H1 (cell line): ENCODE results near the gene OAS3. TPM values are rescaled to one million over a fixed set of nuclear protein-coding genes. Genes with fewer than 3 reads are reported as not detected.

Experiments used
- CTCF ChIA-PET: fragments of 300-600 bp; sonication (Branson Sonifier 250); formaldehyde crosslinking; loops from one replicate; lab custom pipeline; 2021; ENCODE audit not compliant: partially characterized antibody; lab: Charles Lee
- POLR2A ChIA-PET: fragments of 300-600 bp; sonication (Branson Sonifier 250); formaldehyde crosslinking; loops from one replicate; lab custom pipeline; 2021; ENCODE audit warnings: inconsistent platforms; ENCODE audit not compliant: partially characterized antibody; lab: Charles Lee
- DNase-seq, 2 experiments: peaks; one replicate each; pipeline versions ENCODE4 v3.0.0 to v3.0.0-alpha.2; 2010 to 2022; ENCODE audit warnings: low spot score in 2 of 2, low read depth in 1 of 2, mixed read lengths in 1 of 2
- FAIRE-seq: peaks from 2 replicates; lab custom pipeline; 2011; peaks lifted over from hg19 to GRCh38; lab: Jason Lieb, UNC
- H2AFZ ChIP-seq: 2 replicates; pipeline ENCODE4 v1.8.1; 2012; ENCODE audit warnings: low read length, inconsistent platforms
- H2AK5ac ChIP-seq: 2 replicates; pipeline ENCODE4 v1.6.1; 2013; ENCODE audit warnings: low read depth, low read length
- H2BK120ac ChIP-seq: replicated peaks from 2 replicates; pipeline ENCODE3; 2013; ENCODE audit warnings: low read depth, low read length, inconsistent platforms
- H2BK12ac ChIP-seq: 2 replicates; pipeline ENCODE4 v1.6.1; 2013; ENCODE audit warnings: low read depth, low read length
- H2BK15ac ChIP-seq: 2 replicates; pipeline ENCODE4 v1.6.1; 2013; ENCODE audit warnings: low read length
- H2BK20ac ChIP-seq: 2 replicates; pipeline ENCODE4 v1.6.1; 2013; ENCODE audit warnings: low read length
- H2BK5ac ChIP-seq: 2 replicates; pipeline ENCODE4 v1.6.1; 2013; ENCODE audit warnings: low read depth, low read length
- H3K14ac ChIP-seq: 2 replicates; pipeline ENCODE4 v1.6.1; 2013; ENCODE audit warnings: inconsistent platforms; ENCODE audit not compliant: insufficient read length
- H3K18ac ChIP-seq: 2 replicates; pipeline ENCODE4 v1.6.1; 2013; ENCODE audit warnings: low read length; ENCODE audit errors: extremely low read depth
- H3K23ac ChIP-seq: 2 replicates; pipeline ENCODE4 v1.6.1; 2013; ENCODE audit warnings: inconsistent platforms; ENCODE audit not compliant: insufficient read length
- H3K23me2 ChIP-seq: 2 replicates; pipeline ENCODE4 v1.6.1; 2013; ENCODE audit warnings: low read depth, low read length
- H3K27ac ChIP-seq: 2 replicates; pipeline ENCODE4 v1.6.1; 2011; ENCODE audit warnings: low read depth, low read length, inconsistent platforms
- H3K27me3 ChIP-seq, 4 experiments: replicated peaks in 1 of 4; 1 replicate in 1 of 4; 2 replicates in 3 of 4; pipeline versions ENCODE4 v1.6.1 to v1.8.1; 2011 to 2013; ENCODE audit warnings: low read length in 3 of 4, mild to moderate bottlenecking in 3 of 4, inconsistent platforms in 2 of 4, mixed read lengths in 2 of 4, moderate library complexity in 1 of 4; ENCODE audit not compliant: control insufficient read depth in 3 of 4, insufficient read depth in 3 of 4; ENCODE audit errors: extremely low read depth in 1 of 4
- H3K36me3 ChIP-seq, 4 experiments: 2 replicates each; pipeline versions ENCODE4 v1.6.1 to v1.8.1; 2011 to 2013; ENCODE audit warnings: mild to moderate bottlenecking in 4 of 4, low read length in 3 of 4, moderate library complexity in 2 of 4, control low read depth in 1 of 4, inconsistent platforms in 1 of 4; ENCODE audit not compliant: insufficient read depth in 4 of 4, control insufficient read depth in 2 of 4
- H3K4ac ChIP-seq: replicated peaks from 2 replicates; pipeline ENCODE3; 2013; ENCODE audit warnings: low read length, low read depth, mixed read lengths, inconsistent platforms; ENCODE audit not compliant: insufficient read length
- H3K4me1 ChIP-seq, 4 experiments: replicated peaks in 1 of 4; 1 replicate in 1 of 4; 2 replicates in 3 of 4; pipeline versions ENCODE4 v1.6.1 to v1.8.1; 2011 to 2013; ENCODE audit warnings: low read length in 3 of 4, inconsistent platforms in 2 of 4, mixed read lengths in 1 of 4; ENCODE audit not compliant: insufficient read depth in 4 of 4, control insufficient read depth in 3 of 4
- H3K4me2 ChIP-seq, 2 experiments: 2 replicates each; pipeline versions ENCODE4 v1.6.1 to v1.8.1; 2011 to 2013; ENCODE audit warnings: low read depth in 2 of 2, low read length in 2 of 2, control low read depth in 1 of 2, inconsistent platforms in 1 of 2, mild to moderate bottlenecking in 1 of 2; ENCODE audit not compliant: insufficient read depth in 1 of 2
- H3K4me3 ChIP-seq, 4 experiments: fragments of 200-600, 300-600 bp in 1 of 4; sonication (generic), shearing (Covaris generic), sonication (Bioruptor Twin) in 1 of 4; 2 replicates each; pipeline versions ENCODE4 v1.5.1 to v1.8.1; 2011 to 2016; ENCODE audit warnings: low read length in 4 of 4, low read depth in 3 of 4, control low read depth in 2 of 4, inconsistent platforms in 2 of 4, mild to moderate bottlenecking in 2 of 4, mixed read lengths in 1 of 4, moderate library complexity in 1 of 4; ENCODE audit not compliant: insufficient read depth in 2 of 4; ENCODE audit errors: extremely low read depth in 1 of 4
- H3K56ac ChIP-seq: replicated peaks from 2 replicates; pipeline ENCODE3; 2013; ENCODE audit warnings: low read depth, mild to moderate bottlenecking, mixed read lengths, low read length, inconsistent platforms; ENCODE audit not compliant: insufficient read length
- H3K79me1 ChIP-seq: 2 replicates; pipeline ENCODE4 v1.6.1; 2013; ENCODE audit warnings: low read depth, low read length, control low read depth
- H3K79me2 ChIP-seq, 2 experiments: 2 replicates each; pipeline versions ENCODE4 v1.6.1 to v1.8.1; 2012 to 2013; ENCODE audit warnings: low read length in 2 of 2, mild to moderate bottlenecking in 2 of 2, inconsistent platforms in 1 of 2; ENCODE audit not compliant: insufficient read depth in 2 of 2, control insufficient read depth in 1 of 2
- H3K9ac ChIP-seq, 4 experiments: replicated peaks in 1 of 4; 1 replicate in 1 of 4; 2 replicates in 3 of 4; pipeline versions ENCODE4 v1.6.1 to v1.8.1; 2011 to 2013; ENCODE audit warnings: low read depth in 3 of 4, low read length in 3 of 4, control low read depth in 2 of 4, mild to moderate bottlenecking in 2 of 4, moderate library complexity in 2 of 4, inconsistent platforms in 1 of 4; ENCODE audit errors: extremely low read depth in 1 of 4
- H3K9me3 ChIP-seq, 2 experiments: 2 replicates each; pipeline versions ENCODE4 v1.6.1 to v1.8.1; 2012 to 2013; ENCODE audit warnings: mild to moderate bottlenecking in 2 of 2, moderate library complexity in 2 of 2, control low read depth in 1 of 2, inconsistent platforms in 1 of 2, low read depth in 1 of 2, low read length in 1 of 2, mixed read lengths in 1 of 2; ENCODE audit not compliant: insufficient read depth in 2 of 2
- H4K20me1 ChIP-seq, 2 experiments: replicated peaks in 1 of 2; 2 replicates each; pipeline versions ENCODE3 to v1.8.1; 2011 to 2013; ENCODE audit warnings: inconsistent platforms in 2 of 2, low read length in 2 of 2, mild to moderate bottlenecking in 1 of 2; ENCODE audit not compliant: insufficient read depth in 2 of 2, control insufficient read depth in 1 of 2
- H4K5ac ChIP-seq: 2 replicates; pipeline ENCODE4 v1.6.1; 2013; ENCODE audit warnings: low read length, low read depth, mixed read lengths, inconsistent platforms; ENCODE audit not compliant: insufficient read length
- H4K8ac ChIP-seq: 2 replicates; pipeline ENCODE4 v1.8.0; 2013; ENCODE audit warnings: mild to moderate bottlenecking, moderate library complexity, low read length, inconsistent platforms; ENCODE audit not compliant: insufficient read depth; ENCODE audit errors: extremely low read depth
- H4K91ac ChIP-seq: replicated peaks from 2 replicates; pipeline ENCODE3; 2013; ENCODE audit warnings: low read length, mixed read lengths, inconsistent platforms; ENCODE audit not compliant: insufficient read length
- ATF3 ChIP-seq: IDR thresholded peaks from 2 replicates; pipeline ENCODE4 v1.6.1; 2011; ENCODE audit warnings: low read depth, mild to moderate bottlenecking, low read length; ENCODE audit not compliant: insufficient read depth
- BACH1 ChIP-seq: IDR thresholded peaks from 2 replicates; pipeline ENCODE4 v1.6.1; 2012; ENCODE audit warnings: low read length, improper control_type of control experiment
- CBX5 ChIP-seq: fragments of 300-800, 300-1000 bp; sonication (generic); IDR thresholded peaks from 2 replicates; pipeline ENCODE4 v1.7.1; 2016; ENCODE audit warnings: antibody characterized with exemption, low read length, low read depth
- CEBPB ChIP-seq: IDR thresholded peaks from 2 replicates; pipeline ENCODE4 v1.6.1; 2012; ENCODE audit warnings: low read depth, low read length
- JUN ChIP-seq: IDR thresholded peaks from 2 replicates; pipeline ENCODE4 v1.6.1; 2011; ENCODE audit warnings: low read depth, mild to moderate bottlenecking, improper control_type of control experiment, low read length
- NANOG ChIP-seq: IDR thresholded peaks from 2 replicates; pipeline ENCODE4 v1.6.1; 2011; ENCODE audit warnings: low read length, low read depth, mild to moderate bottlenecking, inconsistent platforms; ENCODE audit not compliant: insufficient read depth, poor library complexity, severe bottlenecking
- POLR2AphosphoS5 ChIP-seq: IDR thresholded peaks from 2 replicates; pipeline ENCODE4 v1.6.1; 2011; ENCODE audit warnings: low read depth, low read length
- POU5F1 ChIP-seq: IDR thresholded peaks from 2 replicates; pipeline ENCODE4 v1.6.1; 2011; ENCODE audit warnings: low read depth, mild to moderate bottlenecking, low read length, moderate library complexity
- SP1 ChIP-seq: IDR thresholded peaks from 2 replicates; pipeline ENCODE4 v1.6.1; 2011; ENCODE audit warnings: low read depth, low read length
- SP4 ChIP-seq: IDR thresholded peaks from 2 replicates; pipeline ENCODE4 v1.6.1; 2012; ENCODE audit warnings: low read length, inconsistent platforms
- SRF ChIP-seq: IDR thresholded peaks from 2 replicates; pipeline ENCODE4 v1.6.1; 2011; ENCODE audit warnings: mild to moderate bottlenecking, low read depth, low read length, moderate library complexity
- SUZ12 ChIP-seq: fragments of 200-600 bp; sonication (generic); IDR thresholded peaks from 2 replicates; pipeline ENCODE4 v1.6.1; 2012; ENCODE audit warnings: mild to moderate bottlenecking, inconsistent platforms, low read length, moderate library complexity, mixed read lengths
- TCF12 ChIP-seq: IDR thresholded peaks from 2 replicates; pipeline ENCODE4 v1.6.1; 2011; ENCODE audit warnings: low read depth, mild to moderate bottlenecking, low read length
- YY1 ChIP-seq: IDR thresholded peaks from 2 replicates; pipeline ENCODE4 v1.6.1; 2011; ENCODE audit warnings: low read depth, mild to moderate bottlenecking, low read length
- WGBS, 2 experiments: shearing (Covaris generic) in 1 of 2; methylation state at CpG; one replicate each; pipeline versions ENCODE4 v1.1.6 to v1.1.7; 2013 to 2015; ENCODE audit warnings: low lambda C conversion rate in 2 of 2, mixed read lengths in 2 of 2, inconsistent platforms in 1 of 2, low coverage in 1 of 2, missing lambda C conversion rate in 1 of 2; ENCODE audit not compliant: insufficient replicate concordance in 2 of 2, insufficient coverage in 1 of 2, insufficient read length in 1 of 2; ENCODE audit errors: extremely low coverage in 1 of 2, missing lambda C conversion rate in 1 of 2; 5-methylcytosine and 5-hydroxymethylcytosine counted together
- polyA plus RNA-seq, 7 experiments: library from polyadenylated mRNA; depleted of rRNA in 3 of 7; stranded (reverse) in 5 of 7; unstranded in 2 of 7; fragments of >200 nt in 5 of 7; fragments of 200-250 nt in 2 of 7; gene quantifications; 1 replicate in 5 of 7; 2 replicates in 1 of 7; 4 replicates in 1 of 7; pipeline versions ENCODE4 v1.2.1 to v1.2.3, GENCODE V29; 2011 to 2013; ENCODE audit warnings: missing spikeins in 2 of 7, mixed read lengths in 2 of 7
- total RNA-seq: library from RNA; stranded (reverse); fragmentation: NEBNext Ultra II Directional; extraction: Animal tissue kit (Norgen Biotek cat#: 25700); gene quantifications from 2 replicates; pipeline ENCODE4 v1.2.1, GENCODE V29; 2021

Gene OAS3
- total and polyA plus RNA-seq, 2 of the 8 experiments (the other 6 are each of a cell fraction or from before 2014, with no cell fraction given) = 0.73 to 3.7 TPM

- DNase-seq (no peak), FAIRE-seq (no peak)
- Histone ChIP-seq H2BK5ac (no peak overlapping the region), H2BK120ac (no peak overlapping the region), H4K8ac (peak overlapping the region; percentile 57; the same call in 1 of the 2 replicates), H2BK15ac (no peak overlapping the region), H3K27ac (no peak overlapping the region), H4K5ac (no peak overlapping the region), H3K4me3 (no peak overlapping the region), H3K23me2 (no peaks in the 10 kb centered on the region), H3K79me2 (no peaks in the 10 kb centered on the region), H3K23ac (no peak overlapping the region), H3K14ac (no peak overlapping the region), H3K36me3 (no peaks in the 10 kb centered on the region), H3K9me3 (no peaks in the 10 kb centered on the region), H4K91ac (no peak overlapping the region), H2AFZ (no peak overlapping the region), H3K79me1 (no peaks in the 10 kb centered on the region), H3K4me1 (no peaks in the 10 kb centered on the region), H4K20me1 (peaks cover 0 to 2% of the 10 kb centered on the region in 2 experiments), H3K4ac (no peak overlapping the region), H3K56ac (no peak overlapping the region), H2BK20ac (no peak overlapping the region), H3K9ac (no peak overlapping the region), H3K4me2 (no peak overlapping the region), H3K18ac (no peak overlapping the region), H2BK12ac (no peak overlapping the region), H2AK5ac (no peak overlapping the region), H3K27me3 (no peaks in the 10 kb centered on the region)
- ChIA-PET POLR2A (no interaction called here), CTCF (interaction anchor here (0.6 to 1.4 kb wide), 3 partner anchors 8 to 24 kb away, joined by 3 to 7 read pairs (median 3); partner anchors contain the start of gene OAS2)
- 91% methylated on average over 8 of the region's 8 CpGs; no CpG with 5 or more reads in 1 of the 2 experiments for WGBS, 2 experiments
- no peak for TF ChIP-seq TCF12
- TF ChIP-seq CEBPB = no peak
- TF ChIP-seq SUZ12 = no peak
- no peak for TF ChIP-seq POU5F1
- TF ChIP-seq SP1 = no peak
- TF ChIP-seq SRF = no peak
- TF ChIP-seq ATF3 = no peak
- TF ChIP-seq BACH1 = no peak
- no peak for TF ChIP-seq CBX5
- no peak for TF ChIP-seq POLR2AphosphoS5
- TF ChIP-seq JUN = no peak
- no peak for TF ChIP-seq YY1
- no peak for TF ChIP-seq NANOG
- no peak for TF ChIP-seq SP4
Observed at GRCh38 chr12:112969547-112970306, 31.5 kb downstream of the OAS3 start.
